CD4-positive, alpha-beta memory T cell (primary cell): ENCODE results near the gene AGAP9. TPM values are rescaled to one million over a fixed set of nuclear protein-coding genes. Genes with fewer than 3 reads are reported as not detected.
"Not testable (repeated sequence)": the region's sequence is repeated elsewhere in the genome, so short reads cannot be mapped to it uniquely, and the experiment has no call there.

Source experiments
- CTCF ChIA-PET: fragments of 350-600 bp; sonication (Branson Sonifier 250); formaldehyde crosslinking; loops from one replicate; lab custom pipeline; 2021; ENCODE audit warnings: inconsistent platforms; ENCODE audit not compliant: partially characterized antibody; lab: Charles Lee
- POLR2A ChIA-PET: fragments of 350-600 bp; sonication (Branson Sonifier 250); formaldehyde crosslinking; loops from one replicate; lab custom pipeline; 2021; ENCODE audit not compliant: partially characterized antibody; lab: Charles Lee
- DNase-seq, 5 donors: peaks; one replicate each; pipeline versions ENCODE4 v3.0.0 to v3.0.0-alpha.2; 2020 to 2022; ENCODE audit warnings: mixed read lengths in 1 of 5
- H3K27ac ChIP-seq: one replicate; pipeline ENCODE4 v1.7.0; 2013; ENCODE audit warnings: low read depth, low read length
- H3K27me3 ChIP-seq: 2 replicates; pipeline ENCODE4 v1.7.0; 2013; ENCODE audit warnings: mild to moderate bottlenecking, low read length, moderate library complexity; ENCODE audit not compliant: insufficient read depth
- H3K36me3 ChIP-seq: 2 replicates; pipeline ENCODE4 v1.7.0; 2013; ENCODE audit warnings: mild to moderate bottlenecking, low read length, moderate library complexity; ENCODE audit not compliant: insufficient read depth
- H3K4me1 ChIP-seq: 2 replicates; pipeline ENCODE4 v1.7.0; 2013; ENCODE audit warnings: mild to moderate bottlenecking, low read length, moderate library complexity; ENCODE audit not compliant: insufficient read depth
- H3K4me3 ChIP-seq, 2 donors: one replicate each; pipeline ENCODE4 v1.7.0; 2013; ENCODE audit warnings: low read length in 2 of 2, mild to moderate bottlenecking in 1 of 2
- H3K9me3 ChIP-seq, 2 donors: one replicate each; pipeline ENCODE4 v1.7.0; 2013; ENCODE audit warnings: low read length in 2 of 2, control low read depth in 1 of 2; ENCODE audit not compliant: control insufficient read depth in 1 of 2
- H3K27ac Mint-ChIP-seq, 7 donors: one replicate each; pipeline ENCODE4 v1.8.0; 2020 to 2021; ENCODE audit warnings: mixed read lengths in 7 of 7, mild to moderate bottlenecking in 6 of 7, inconsistent platforms in 3 of 7, moderate library complexity in 3 of 7
- H3K27me3 Mint-ChIP-seq, 2 donors: one replicate each; pipeline ENCODE4 v1.8.0; 2020 to 2021; ENCODE audit warnings: mixed read lengths in 2 of 2
- H3K36me3 Mint-ChIP-seq, 2 donors: one replicate each; pipeline ENCODE4 v1.8.0; 2020 to 2021; ENCODE audit warnings: mixed read lengths in 2 of 2, inconsistent platforms in 1 of 2, mild to moderate bottlenecking in 1 of 2
- H3K4me1 Mint-ChIP-seq, 4 donors: one replicate each; pipeline ENCODE4 v1.8.0; 2020 to 2021; ENCODE audit warnings: mixed read lengths in 4 of 4, mild to moderate bottlenecking in 1 of 4
- H3K4me3 Mint-ChIP-seq, 8 donors: one replicate each; pipeline ENCODE4 v1.8.0; 2020 to 2021; ENCODE audit warnings: mixed read lengths in 8 of 8, mild to moderate bottlenecking in 7 of 8, moderate library complexity in 6 of 8, inconsistent platforms in 3 of 8
- H3K9me3 Mint-ChIP-seq, 8 donors: one replicate each; pipeline ENCODE4 v1.8.0; 2020 to 2021; ENCODE audit warnings: mixed read lengths in 8 of 8, mild to moderate bottlenecking in 5 of 8, inconsistent platforms in 3 of 8, moderate library complexity in 1 of 8
- intact Hi-C: fragments of 100-400 bp; cut with micrococcal nuclease; formaldehyde crosslinking; loops from one replicate; pipeline ENCODE4 v1.15.1; 2023
- polyA plus RNA-seq, 2 donors: library from polyadenylated mRNA; unstranded; fragments of 300-500 nt; fragmentation: Illumina TruSeq; gene quantifications; one replicate each; pipeline ENCODE4 v1.2.3, GENCODE V29; 2021
- total RNA-seq, 2 experiments: library from RNA; stranded (reverse); gene quantifications; one replicate each; pipeline ENCODE4 v1.2.3, GENCODE V29; 2021

AGAP9 gene
- total and polyA plus RNA-seq, 4 experiments from 2014 or later: 1.0 to 12.3 (median 11.3) TPM; not detected in 1

DNA sequence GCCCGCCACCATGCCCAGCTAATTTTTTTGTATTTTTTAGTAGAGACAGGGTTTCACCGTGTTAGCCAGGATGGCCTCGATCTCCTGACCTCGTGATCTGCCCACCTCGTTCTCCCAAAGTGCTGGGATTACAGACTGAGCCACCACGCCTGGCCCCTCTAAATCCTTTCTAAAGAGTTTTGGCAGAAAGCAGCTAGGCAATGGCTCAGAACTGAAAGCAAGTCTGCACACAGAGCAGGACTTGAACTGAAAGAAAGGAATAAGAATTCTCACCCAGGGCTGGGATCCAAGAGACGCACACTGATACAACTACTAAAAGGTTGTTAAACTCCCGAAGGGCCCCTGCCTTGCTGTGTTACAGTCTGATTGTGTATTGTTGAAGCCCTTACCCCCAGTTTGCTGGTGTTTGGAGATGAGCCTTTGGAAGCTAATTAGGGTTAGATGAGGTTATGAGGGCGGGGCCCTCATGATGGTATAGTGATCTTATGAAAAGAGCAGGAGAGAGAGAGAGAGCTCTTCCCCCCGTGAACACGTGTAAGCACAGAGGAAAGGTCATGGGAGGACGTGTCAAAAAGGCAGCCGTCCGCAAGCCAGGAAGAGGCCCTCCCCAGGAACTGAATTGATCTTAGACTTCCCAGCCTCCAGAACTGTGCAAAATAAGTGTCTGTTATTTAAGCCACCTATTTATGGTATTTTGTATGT lies 58.1 kb downstream of the AGAP9 start:
- H3K9me3 ChIP-seq, intact Hi-C loops, H3K36me3 Mint-ChIP-seq, H3K27me3 ChIP-seq, H3K4me1 ChIP-seq, H3K9me3 Mint-ChIP-seq, CTCF ChIA-PET, H3K27ac Mint-ChIP-seq, POLR2A ChIA-PET, H3K4me3 ChIP-seq, H3K4me1 Mint-ChIP-seq, H3K36me3 ChIP-seq, H3K27ac ChIP-seq, H3K27me3 Mint-ChIP-seq, DNase-seq, H3K4me3 Mint-ChIP-seq: not testable (repeated sequence)

DNA sequence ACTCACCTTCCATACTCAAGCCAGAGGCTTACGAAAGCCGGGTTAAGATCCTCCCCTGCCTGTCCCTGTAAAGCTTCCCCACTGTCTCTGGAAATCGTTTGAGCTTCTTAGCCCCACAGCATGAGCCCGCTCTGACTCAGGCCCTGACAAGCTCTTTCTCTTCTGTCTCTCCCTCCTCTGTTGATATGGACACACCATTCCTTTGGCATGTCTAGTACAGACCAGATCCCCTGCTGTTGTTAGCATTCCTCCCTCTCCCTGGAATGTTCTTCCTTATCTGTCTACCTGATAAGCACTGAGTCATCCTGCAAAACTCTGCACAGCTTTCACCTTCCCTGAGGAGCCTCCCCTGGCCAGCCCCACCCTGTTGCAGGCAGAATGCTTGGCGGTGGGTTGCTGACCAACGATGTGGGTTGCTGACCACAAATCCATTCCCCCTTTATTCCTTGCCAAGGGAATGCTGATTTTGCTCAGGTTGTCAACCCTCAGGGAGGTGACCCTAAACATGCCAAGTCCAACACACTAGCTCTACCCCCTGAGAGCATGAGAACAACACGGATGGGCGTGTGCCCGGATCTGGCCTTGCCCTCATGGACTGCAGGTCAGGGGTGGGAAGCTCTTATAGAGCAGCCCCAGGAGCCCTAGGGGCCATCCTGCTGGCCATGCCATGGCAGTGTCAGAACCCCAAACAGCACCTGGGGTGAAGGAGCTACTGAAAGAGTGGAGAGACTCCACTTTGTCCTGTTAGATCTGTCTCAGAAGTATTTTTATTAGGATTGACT lies 60.7 kb downstream of the AGAP9 start:
- H3K27ac Mint-ChIP-seq, intact Hi-C loops, CTCF ChIA-PET, H3K27me3 ChIP-seq, H3K27ac ChIP-seq, H3K36me3 ChIP-seq, H3K4me3 Mint-ChIP-seq, H3K4me3 ChIP-seq, H3K4me1 ChIP-seq, H3K36me3 Mint-ChIP-seq, H3K9me3 Mint-ChIP-seq, POLR2A ChIA-PET, H3K4me1 Mint-ChIP-seq, H3K9me3 ChIP-seq, H3K27me3 Mint-ChIP-seq: not testable (repeated sequence)
- peak in 1 of 5 donors; percentile 1 for DNase-seq

- intact Hi-C loops, H3K36me3 ChIP-seq, POLR2A ChIA-PET, H3K27me3 ChIP-seq, H3K4me3 Mint-ChIP-seq, H3K27ac ChIP-seq, H3K36me3 Mint-ChIP-seq, H3K9me3 Mint-ChIP-seq, H3K4me1 Mint-ChIP-seq, H3K27me3 Mint-ChIP-seq, H3K27ac Mint-ChIP-seq, DNase-seq, H3K4me3 ChIP-seq, H3K4me1 ChIP-seq, CTCF ChIA-PET, H3K9me3 ChIP-seq: not testable (repeated sequence)
Observed at GRCh38 chr10:47461261-47461687, 62.2 kb downstream of the AGAP9 start.

DNA sequence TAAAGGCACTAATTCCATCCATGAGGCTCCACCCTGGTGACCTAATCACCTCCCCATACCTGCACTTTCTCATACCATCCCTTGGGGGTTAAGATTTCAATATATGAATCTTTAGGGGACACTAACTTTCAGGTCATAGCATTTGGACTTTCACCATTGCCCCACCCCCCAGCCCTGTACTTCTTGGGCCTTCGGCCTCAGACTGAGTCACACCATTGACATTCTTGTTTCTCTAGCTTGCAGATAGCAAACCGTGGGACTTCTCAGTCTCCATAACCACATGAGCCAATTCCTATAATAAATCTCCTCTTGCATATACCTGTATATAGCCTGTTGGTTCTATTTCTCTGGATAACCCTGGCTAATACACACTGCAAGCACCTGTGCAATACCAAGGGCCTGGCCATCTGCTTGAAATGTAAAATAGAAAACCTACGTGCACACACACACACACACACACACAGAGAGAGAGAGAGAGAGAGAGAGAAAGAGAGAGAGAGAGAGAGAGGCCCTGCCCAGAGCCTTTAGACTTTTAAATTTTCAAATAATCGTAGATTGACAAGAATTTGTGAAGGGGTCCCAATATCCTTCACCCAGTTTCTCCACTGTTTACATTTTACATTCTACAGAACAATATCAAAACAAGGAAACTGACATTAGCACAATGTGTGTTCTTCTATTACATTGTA lies 64.8 kb downstream of the AGAP9 start:
- Mint-ChIP-seq H3K9me3 (no peaks in the 10 kb centered on the region), H3K36me3 (no peaks in the 10 kb centered on the region), H3K4me1 (peaks cover 0 to 1% (median 0%) of the 10 kb centered on the region in 4 donors), H3K27me3 (peaks cover 3 to 12% of the 10 kb centered on the region in 2 donors), H3K27ac (no peak overlapping the region), H3K4me3 (no peak overlapping the region)
- POLR2A ChIA-PET: no interaction called here
- no peak overlapping the region for H3K4me3 ChIP-seq
- H3K4me1 ChIP-seq: no peaks in the 10 kb centered on the region
- H3K27ac ChIP-seq: no peak overlapping the region
- no peak for DNase-seq
- no peaks in the 10 kb centered on the region for H3K27me3 ChIP-seq
- intact Hi-C loops: no loop called here
- no peaks in the 10 kb centered on the region for H3K36me3 ChIP-seq
- CTCF ChIA-PET: no interaction called here
- no peaks in the 10 kb centered on the region for H3K9me3 ChIP-seq

GRCh38 chr10:47457826-47458225 lies 65.6 kb downstream of the AGAP9 start:
- no peak overlapping the region for H3K4me3 Mint-ChIP-seq
- ChIA-PET CTCF (no interaction called here), POLR2A (no interaction called here)
- Histone ChIP-seq H3K27ac (no peak overlapping the region), H3K4me3 (no peak overlapping the region), H3K4me1 (no peaks in the 10 kb centered on the region), H3K36me3 (no peaks in the 10 kb centered on the region), H3K27me3 (no peaks in the 10 kb centered on the region), H3K9me3 (no peaks in the 10 kb centered on the region)
- H3K9me3 Mint-ChIP-seq: no peaks in the 10 kb centered on the region
- DNase-seq: no peak
- peaks cover 0 to 1% (median 0%) of the 10 kb centered on the region in 4 donors for H3K4me1 Mint-ChIP-seq
- peaks cover 6 to 15% of the 10 kb centered on the region in 2 donors for H3K27me3 Mint-ChIP-seq
- intact Hi-C loops: no loop called here
- H3K27ac Mint-ChIP-seq: no peak overlapping the region
- H3K36me3 Mint-ChIP-seq: no peaks in the 10 kb centered on the region

GRCh38 chr10:47457528-47457820 lies 66.0 kb downstream of the AGAP9 start:
- Histone ChIP-seq H3K4me3 (no peak overlapping the region), H3K9me3 (no peaks in the 10 kb centered on the region), H3K4me1 (no peaks in the 10 kb centered on the region), H3K36me3 (no peaks in the 10 kb centered on the region), H3K27ac (no peak overlapping the region), H3K27me3 (no peaks in the 10 kb centered on the region)
- H3K9me3 Mint-ChIP-seq: no peaks in the 10 kb centered on the region
- intact Hi-C loops: no loop called here
- peaks cover 0 to 1% (median 0%) of the 10 kb centered on the region in 4 donors for H3K4me1 Mint-ChIP-seq
- H3K27ac Mint-ChIP-seq: no peak overlapping the region
- DNase-seq: no peak
- no peak overlapping the region for H3K4me3 Mint-ChIP-seq
- peaks cover 6 to 15% of the 10 kb centered on the region in 2 donors for H3K27me3 Mint-ChIP-seq
- no peaks in the 10 kb centered on the region for H3K36me3 Mint-ChIP-seq
- POLR2A ChIA-PET: no interaction called here
- CTCF ChIA-PET: no interaction called here

- intact Hi-C loops: no loop called here
- Mint-ChIP-seq H3K27ac (no peak overlapping the region), H3K27me3 (peaks cover 6 to 15% of the 10 kb centered on the region in 2 donors), H3K9me3 (no peaks in the 10 kb centered on the region), H3K36me3 (no peaks in the 10 kb centered on the region), H3K4me1 (peaks cover 0 to 1% (median 0%) of the 10 kb centered on the region in 4 donors), H3K4me3 (no peak overlapping the region)
- no peak overlapping the region for H3K4me3 ChIP-seq
- H3K27ac ChIP-seq: no peak overlapping the region
- no peaks in the 10 kb centered on the region for H3K27me3 ChIP-seq
- H3K36me3 ChIP-seq: no peaks in the 10 kb centered on the region
- no peaks in the 10 kb centered on the region for H3K4me1 ChIP-seq
- ChIA-PET POLR2A (no interaction called here), CTCF (no interaction called here)
- no peaks in the 10 kb centered on the region for H3K9me3 ChIP-seq
- no peak for DNase-seq
Observed at GRCh38 chr10:47456794-47457527, 66.5 kb downstream of the AGAP9 start.
